Right lung (tissue), 5 donors: ENCODE data around the gene OBSCN. TPM values are rescaled to one million over a fixed set of nuclear protein-coding genes. Genes with fewer than 3 reads are reported as not detected.

Experiments used
- DNase-seq, 2 donors: peaks; one replicate each; pipeline ENCODE4 v3.0.0-alpha.2; 2013
- polyA plus RNA-seq, 5 donors: library from polyadenylated mRNA; unstranded; fragments of 120-200 nt; gene quantifications; one replicate each; pipeline versions ENCODE4 v1.2.1 to v1.2.3, GENCODE V29; 2013; ENCODE audit warnings: inconsistent platforms in 1 of 5, low replicate concordance in 1 of 5; ENCODE audit not compliant: insufficient read length in 5 of 5, insufficient read depth in 1 of 5

Gene OBSCN
- polyA plus RNA-seq, 5 donors: 36.0 to 66.4 (median 48.8) TPM

- DNase-seq: no peak
Observed at GRCh38 chr1:228415853-228416216, 208.0 kb downstream of the OBSCN start.

GRCh38 chr1:228416217-228416933 lies 208.5 kb downstream of the OBSCN start, which contains the start of gene TRIM17:
TRIM17 (minus strand) TSS chr1:228416861; CDS start chr1:228415072, 1,789 bp downstream.
- DNase-seq: no peak

GRCh38 chr1:228417061-228417460 lies 209.2 kb downstream of the OBSCN start:
- DNase-seq: no peak

GRCh38 chr1:228417483-228418203 lies 209.8 kb downstream of the OBSCN start:
- DNase-seq: no peak

- no peak for DNase-seq
Observed at GRCh38 chr1:228420968-228421826, 213.4 kb downstream of the OBSCN start.

- no peak for DNase-seq
Observed at GRCh38 chr1:228423404-228424053, 215.7 kb downstream of the OBSCN start.

- DNase-seq: no peak
Observed at GRCh38 chr1:228424685-228425660, 217.1 kb downstream of the OBSCN start.

- no peak for DNase-seq
Observed at GRCh38 chr1:228426518-228427175, 218.8 kb downstream of the OBSCN start.

GRCh38 chr1:228428412-228428811 lies 220.6 kb downstream of the OBSCN start:
- DNase-seq: no peak

Other genes starting within 250 kb of the OBSCN start
- gene WNT3A, start 201.0 kb upstream of the OBSCN start, polyA plus RNA-seq: under 1 TPM in 2 of 5 donors, not detected in 3; 0.05 to 0.06 TPM
- gene ARF1, start 125.3 kb upstream of the OBSCN start, polyA plus RNA-seq: 100 to 1,000 TPM; 258 to 388 (median 282) TPM
- 10 to 100 TPM; 12.1 to 22.0 (median 16.6) TPM for gene C1orf35, start 104.7 kb upstream of the OBSCN start, polyA plus RNA-seq
- gene MRPL55, start 98.7 kb upstream of the OBSCN start, polyA plus RNA-seq: 10 to 100 TPM; 30.3 to 54.2 (median 38.9) TPM
- gene GUK1, start 67.8 kb upstream of the OBSCN start, polyA plus RNA-seq: 100 to 1,000 TPM; 106 to 235 (median 128) TPM
- gene GJC2, start 58.1 kb upstream of the OBSCN start, polyA plus RNA-seq: 1 to 10 TPM; 2.1 to 4.4 (median 2.6) TPM
- 1 to 10 TPM; 4.5 to 8.4 (median 5.7) TPM for gene IBA57, start 42.2 kb upstream of the OBSCN start, polyA plus RNA-seq
- gene TRIM11, start 198.8 kb downstream of the OBSCN start, polyA plus RNA-seq: 10 to 100 TPM in 4 of 5 donors, 1 to 10 TPM in 1; 8.7 to 15.4 (median 11.4) TPM
- 1 to 10 TPM; 2.3 to 3.9 (median 3.0) TPM for gene TRIM17, start 208.8 kb downstream of the OBSCN start, polyA plus RNA-seq